HG03135 (cell line): ENCODE results near the gene THAP4.

Experiments
- ATAC-seq: cut with Tn5 transposase; IDR thresholded peaks from one replicate; pipeline ENCODE4 v1.9.1; 2021; ENCODE audit warnings: mild to moderate bottlenecking, moderate library complexity; ENCODE audit not compliant: unreplicated experiment

Gene THAP4

GRCh38 chr2:241637018-241637794 lies at the start of gene THAP4, which contains the start of gene ATG4B:
Gene THAP4 (minus strand): TSS chr2:241637158. CDS start chr2:241637017, 141 bp downstream.
Gene ATG4B (plus strand): TSS chr2:241637693. CDS start chr2:241637715, 22 bp downstream.
- ATAC-seq = peak; percentile 62

GRCh38 chr2:241686324-241686649 lies 49.3 kb upstream of the THAP4 start:
- ATAC-seq = peak; percentile 18

DNA sequence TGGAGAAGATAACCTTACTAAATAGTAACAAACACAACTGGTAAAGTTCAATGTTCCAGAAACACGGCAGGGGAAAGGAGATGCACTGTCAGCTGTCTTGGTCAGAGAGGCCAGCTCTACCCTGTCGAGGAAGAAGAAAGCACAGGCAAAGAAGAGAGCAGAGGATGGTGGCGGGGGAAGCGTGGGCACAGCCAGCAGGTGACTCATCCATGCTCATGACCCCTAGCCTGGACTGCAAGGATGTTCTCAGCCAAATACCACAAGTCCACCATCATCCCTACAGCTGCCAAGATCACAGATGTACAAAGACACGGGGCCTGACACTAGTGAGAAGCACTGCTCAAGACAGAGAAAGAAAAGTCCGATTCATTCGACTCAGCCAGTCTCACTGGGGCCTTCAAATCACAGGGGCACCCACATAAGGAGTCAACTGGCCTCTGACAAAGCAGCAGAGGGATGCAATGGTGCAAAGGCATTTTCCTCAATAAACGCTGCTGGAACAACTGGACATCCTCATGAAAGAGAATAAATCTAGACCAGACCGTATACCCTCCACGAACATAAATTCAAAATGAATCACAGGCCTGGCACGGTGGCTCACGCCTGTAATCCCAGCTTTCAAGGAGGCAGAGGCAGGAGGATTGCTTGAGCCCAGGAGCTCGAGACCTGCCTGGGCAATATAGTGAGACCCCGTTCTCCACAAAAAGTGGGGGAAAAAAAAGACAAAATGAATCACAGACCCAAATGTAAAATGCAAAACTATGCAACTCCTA lies 44.1 kb upstream of the THAP4 start:
- no peak for ATAC-seq

GRCh38 chr2:241680044-241680443 lies 43.1 kb upstream of the THAP4 start:
- ATAC-seq = no peak

- ATAC-seq = no peak
Observed at GRCh38 chr2:241678784-241679540, 42.0 kb upstream of the THAP4 start.

GRCh38 chr2:241678307-241678706 lies 41.3 kb upstream of the THAP4 start:
- no peak for ATAC-seq

GRCh38 chr2:241677392-241677791 lies 40.4 kb upstream of the THAP4 start:
- ATAC-seq = no peak

DNA sequence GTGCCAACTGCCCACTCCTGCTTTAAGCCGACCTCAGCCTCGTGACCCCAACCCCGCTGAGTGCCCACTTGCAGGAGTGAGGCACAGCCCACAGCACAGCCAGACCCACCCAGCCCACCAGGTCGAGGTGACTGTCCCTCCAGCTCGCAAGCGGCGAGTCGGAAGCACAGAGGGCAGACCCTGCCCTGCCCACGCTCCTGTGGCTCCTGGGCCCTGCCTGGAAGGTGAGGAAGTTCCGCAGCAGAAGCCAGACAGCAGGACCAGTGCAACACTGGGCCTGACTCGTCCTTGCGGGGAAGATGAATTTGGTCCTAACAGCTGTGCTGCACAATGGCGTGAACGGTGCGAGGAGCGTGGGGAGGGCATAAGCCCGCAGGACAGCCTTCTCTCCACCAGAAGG lies 39.7 kb upstream of the THAP4 start:
- no peak for ATAC-seq

DNA sequence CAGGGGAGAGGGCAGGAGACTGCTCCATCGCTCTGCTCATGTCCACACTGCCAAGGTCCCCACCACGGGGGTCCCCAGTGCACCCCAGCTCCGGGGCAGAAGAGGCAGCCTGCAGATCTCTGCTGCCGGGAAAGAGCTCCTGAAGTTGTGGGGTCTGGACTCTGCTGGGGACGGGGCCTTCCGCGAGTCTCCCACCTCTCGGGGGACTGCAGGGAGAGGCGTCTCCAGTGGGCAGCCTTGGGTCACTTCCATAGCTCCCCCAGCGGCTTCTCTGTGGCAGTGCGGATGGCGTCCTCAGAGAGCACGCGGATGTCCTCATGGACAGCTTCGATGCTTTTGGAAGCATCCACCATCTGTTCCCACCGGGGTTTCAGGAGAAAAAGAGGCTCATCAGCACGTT lies 38.9 kb upstream of the THAP4 start:
- ATAC-seq = no peak

DNA sequence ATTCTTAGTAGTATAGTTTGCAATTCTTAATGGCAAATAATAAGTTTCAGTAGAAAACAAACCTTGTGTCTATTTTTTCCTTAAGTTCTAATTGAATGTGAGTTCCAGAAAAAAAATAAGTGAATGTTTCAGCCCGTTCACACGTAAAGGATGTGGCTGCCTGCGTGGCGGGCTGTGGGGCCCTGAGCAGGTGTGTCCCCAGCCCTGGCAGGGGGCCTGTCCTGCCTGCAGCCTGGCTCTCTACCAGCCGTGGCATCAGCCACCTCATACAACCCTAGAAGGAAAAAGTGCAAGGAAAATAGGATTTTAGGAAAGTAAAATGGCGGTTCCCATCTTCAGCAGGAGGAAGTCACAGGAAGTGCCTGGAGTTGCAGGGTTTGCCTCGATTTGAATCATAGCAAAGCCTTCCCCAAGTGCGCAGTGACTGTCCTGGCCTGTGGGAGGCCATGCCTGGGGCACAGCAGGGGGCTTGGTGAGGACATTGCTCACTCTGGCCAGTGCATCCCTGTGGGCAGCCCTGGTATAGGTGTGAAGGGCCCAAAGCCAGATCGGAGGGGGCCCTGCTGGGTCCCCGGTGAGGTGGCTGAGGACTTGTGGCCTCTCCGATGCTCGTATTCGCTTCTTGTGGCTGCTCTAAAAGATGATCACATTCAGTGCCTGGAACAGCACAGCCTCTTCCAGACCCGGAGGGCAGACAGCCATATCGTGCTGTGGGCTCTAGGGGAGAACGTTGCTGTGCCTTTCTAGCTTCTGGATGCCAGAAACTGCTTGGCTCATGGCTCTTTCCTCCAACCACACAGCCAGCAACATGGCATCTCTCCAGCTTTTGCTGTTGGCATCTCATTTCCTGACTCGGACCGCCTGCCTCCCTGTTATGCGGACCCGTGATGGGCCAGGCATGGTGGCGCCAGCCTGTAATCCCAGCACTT lies 37.1 kb upstream of the THAP4 start:
- no peak for ATAC-seq

GRCh38 chr2:241673189-241673663 lies 36.3 kb upstream of the THAP4 start:
- ATAC-seq = no peak

- ATAC-seq = no peak
Observed at GRCh38 chr2:241672243-241673188, 35.6 kb upstream of the THAP4 start.

- ATAC-seq = no peak
Observed at GRCh38 chr2:241671457-241672240, 34.7 kb upstream of the THAP4 start.

GRCh38 chr2:241670333-241671110 lies 33.6 kb upstream of the THAP4 start:
- ATAC-seq = no peak

DNA sequence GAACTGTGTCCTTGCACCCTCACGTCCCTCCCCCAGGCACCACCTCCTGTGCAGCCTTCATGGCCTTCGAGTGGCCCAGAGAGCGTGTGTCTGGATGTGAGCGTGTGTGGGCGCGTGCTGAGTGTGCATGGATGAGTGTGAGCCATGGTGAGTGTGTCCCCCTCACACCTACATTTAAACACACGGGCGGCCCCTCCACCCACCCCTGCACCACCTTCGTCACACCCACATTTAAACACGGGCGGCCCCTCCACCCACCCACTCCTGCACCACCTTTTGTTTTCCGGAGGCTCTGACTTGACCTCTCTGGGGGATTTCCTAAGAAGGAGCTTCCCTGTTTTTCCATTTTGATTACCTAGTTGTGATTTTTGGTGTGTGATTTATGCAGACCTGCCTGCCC lies 31.9 kb upstream of the THAP4 start:
- ATAC-seq = no peak

DNA sequence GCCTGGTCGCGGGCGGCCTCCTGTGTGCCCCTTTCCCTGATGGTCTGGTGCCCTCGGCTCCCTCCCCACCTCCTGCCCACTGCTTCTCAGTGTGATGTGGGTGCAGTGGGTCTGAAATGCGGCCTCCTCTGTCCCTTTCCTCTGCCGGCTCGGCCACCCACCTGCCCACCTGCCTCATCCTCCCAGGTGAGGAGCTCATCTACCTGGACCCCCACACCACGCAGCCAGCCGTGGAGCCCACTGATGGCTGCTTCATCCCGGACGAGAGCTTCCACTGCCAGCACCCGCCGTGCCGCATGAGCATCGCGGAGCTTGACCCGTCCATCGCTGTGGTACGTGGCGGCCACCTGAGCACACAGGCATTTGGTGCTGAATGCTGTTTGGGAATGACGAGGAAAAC lies 31.4 kb upstream of the THAP4 start:
- ATAC-seq = no peak

DNA sequence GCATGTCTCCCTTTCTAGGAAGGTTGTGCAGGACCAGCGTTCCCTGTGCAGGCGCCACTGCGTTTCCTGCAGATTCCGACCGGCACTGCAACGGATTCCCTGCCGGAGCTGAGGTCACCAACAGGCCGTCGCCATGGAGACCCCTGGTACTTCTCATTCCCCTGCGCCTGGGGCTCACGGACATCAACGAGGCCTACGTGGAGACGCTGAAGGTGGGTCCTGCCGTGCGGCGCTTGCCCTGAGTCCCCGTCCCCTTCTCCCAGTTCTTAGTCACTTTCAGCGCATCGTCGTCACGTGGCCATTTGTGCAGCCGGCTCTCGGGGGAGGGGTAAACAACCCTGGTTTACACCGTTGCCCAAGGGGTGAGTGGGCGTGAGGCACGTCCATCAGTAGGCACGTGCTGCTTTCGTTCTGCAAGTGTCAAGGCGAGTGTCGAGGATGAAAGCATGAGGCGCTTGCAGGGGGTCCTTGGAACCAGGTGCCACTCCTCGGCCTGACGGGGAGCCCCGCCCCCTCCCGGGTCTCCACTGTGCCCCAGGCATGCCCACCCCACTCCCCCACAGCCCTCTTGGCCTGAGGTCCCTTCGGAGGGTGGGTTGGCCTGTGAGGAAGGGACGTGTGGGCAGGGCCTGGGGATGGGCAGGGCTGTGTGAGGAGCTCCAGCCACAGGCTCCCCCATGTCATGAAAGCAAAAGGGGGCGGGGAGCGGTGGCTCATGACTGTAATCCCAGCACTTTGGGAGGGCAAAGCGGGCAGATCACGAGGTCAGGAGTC lies 29.9 kb upstream of the THAP4 start:
- no peak for ATAC-seq
